Measurements from ENCODE around the gene AGXT.

AGXT gene

GRCh38 chr2:240899468-240899865 lies 30.8 kb downstream of the AGXT start:
- DNase-seq: no peak

DNA sequence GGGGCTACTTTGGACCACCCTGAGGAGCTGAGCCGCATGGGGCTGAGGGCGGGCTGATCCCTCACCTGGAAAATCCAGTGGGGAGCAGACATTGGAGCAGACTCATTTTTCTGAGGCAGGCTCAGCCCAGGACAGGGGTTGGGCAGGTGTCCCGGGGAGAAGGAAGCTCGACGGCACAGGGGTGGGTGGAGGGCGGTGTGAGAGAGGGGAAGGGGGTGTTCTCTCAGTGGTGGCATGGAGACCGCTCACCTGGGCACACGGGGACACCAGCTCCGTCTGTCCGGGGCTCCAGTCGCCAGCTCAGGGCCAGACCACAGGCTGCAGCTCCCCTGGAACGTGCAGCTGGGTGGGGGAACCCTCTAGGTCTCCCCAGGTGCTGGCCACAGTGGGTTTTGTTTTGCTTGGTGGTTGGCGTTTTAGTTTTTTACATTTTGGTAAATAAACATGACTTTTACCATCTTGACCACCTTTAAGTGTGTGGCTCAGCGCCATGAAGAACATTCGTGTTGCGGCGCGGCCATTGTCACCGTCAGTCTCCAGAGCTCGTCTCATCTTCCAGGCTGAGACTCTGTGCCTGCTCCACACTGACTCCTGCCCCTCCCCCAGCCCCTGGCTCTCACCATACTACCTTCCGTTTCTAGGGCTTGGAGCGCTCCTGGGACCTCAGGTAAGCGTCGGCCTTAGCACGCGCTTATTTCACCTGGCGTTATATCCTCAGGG lies 31.7 kb downstream of the AGXT start:
- DNase-seq: no peak

DNA sequence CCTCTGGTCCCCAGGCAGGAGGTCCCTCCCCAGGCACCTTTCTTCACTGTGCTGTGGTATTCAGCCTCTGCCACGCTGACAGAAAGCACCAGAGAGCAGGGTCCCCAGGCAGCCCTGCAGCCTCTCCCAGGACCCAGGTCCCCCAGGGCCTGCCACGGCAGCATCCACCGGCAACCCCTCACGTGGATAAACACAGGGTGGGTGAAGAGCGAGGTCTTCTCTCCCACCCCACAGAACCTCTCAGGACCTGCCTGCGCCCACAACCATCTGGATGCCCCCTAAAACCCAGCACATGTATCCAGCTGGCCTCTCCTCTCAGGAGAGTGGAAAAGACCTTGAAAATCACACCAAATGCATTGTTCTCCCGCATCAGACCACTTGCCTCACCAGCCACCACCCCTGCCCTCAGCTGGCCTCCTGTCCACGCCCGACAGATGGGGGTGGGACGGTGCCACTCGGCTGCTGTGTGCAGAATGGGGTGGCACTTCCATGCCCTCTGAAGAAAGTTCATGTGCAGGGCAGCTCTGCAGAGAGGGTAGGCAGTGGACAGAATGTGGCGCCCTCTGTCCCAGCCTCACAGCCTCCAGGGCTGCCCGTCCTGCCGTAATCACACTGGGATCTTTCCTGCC lies 33.5 kb downstream of the AGXT start:
- no peak for DNase-seq

DNA sequence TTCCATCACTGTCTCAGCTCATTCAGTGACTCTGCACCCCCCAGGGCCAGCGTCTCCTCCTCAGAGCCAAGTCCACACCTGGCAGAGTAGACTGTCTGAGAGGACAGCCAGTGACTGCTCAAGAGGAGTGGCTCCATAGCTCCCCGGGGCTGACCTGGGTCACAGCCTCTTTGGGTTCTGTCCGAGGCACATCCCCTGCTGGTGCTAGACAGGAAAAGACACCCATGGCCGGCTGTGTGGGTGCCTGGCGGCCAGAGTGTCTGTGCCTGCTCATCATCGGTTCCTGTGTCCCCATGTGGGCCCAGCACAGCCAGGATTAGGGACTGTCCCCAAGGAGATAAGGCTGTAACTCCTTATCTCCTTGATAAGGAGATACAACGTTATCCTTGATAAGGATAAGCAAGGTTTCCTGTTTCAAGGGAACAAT lies 34.0 kb downstream of the AGXT start:
- no peak for DNase-seq

DNA sequence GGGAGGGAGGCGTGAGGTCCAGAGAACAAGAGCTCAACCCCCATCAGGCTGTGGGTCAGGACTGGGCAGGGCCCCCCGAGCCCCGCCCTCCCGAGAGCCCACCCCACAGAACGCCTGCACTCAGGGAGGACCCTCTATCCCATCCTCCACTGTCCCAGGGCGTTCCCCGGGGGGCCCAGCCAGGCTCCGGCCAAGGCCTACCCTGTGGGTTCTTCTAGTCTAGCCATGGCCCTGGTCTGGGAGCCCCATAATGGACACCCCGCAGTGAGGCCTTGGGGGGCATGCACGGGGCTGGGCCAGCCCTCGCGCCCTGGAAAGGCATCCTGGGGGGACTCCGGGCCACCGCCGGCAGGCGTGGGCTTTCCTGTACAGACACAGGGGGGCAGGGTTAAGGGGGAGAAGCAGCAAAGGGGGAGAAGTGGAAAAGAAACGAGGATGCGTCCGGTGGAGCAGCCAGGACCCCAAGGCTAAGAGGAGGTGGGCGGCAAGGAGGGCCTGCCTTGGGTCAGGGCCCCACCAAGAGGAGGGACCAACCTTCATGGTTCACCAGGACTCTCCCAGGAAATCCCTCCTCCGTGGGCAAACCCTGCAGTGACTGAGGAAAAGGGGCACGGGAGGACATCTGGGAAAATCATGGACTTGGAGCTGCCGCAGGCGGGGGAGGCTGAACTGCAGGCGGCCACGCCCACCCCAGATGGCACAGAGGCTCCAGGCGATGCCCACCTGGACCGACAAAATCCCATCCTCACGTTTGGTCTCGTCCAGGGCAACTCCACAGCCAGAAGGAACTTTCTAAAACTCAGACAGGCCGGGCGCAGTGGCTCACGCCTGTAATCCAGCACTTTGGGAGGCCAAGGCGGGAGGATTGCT lies 34.8 kb downstream of the AGXT start:
- no peak for DNase-seq

- DNase-seq: no peak
Measured at GRCh38 chr2:240904216-240905175, 35.9 kb downstream of the AGXT start.

DNA sequence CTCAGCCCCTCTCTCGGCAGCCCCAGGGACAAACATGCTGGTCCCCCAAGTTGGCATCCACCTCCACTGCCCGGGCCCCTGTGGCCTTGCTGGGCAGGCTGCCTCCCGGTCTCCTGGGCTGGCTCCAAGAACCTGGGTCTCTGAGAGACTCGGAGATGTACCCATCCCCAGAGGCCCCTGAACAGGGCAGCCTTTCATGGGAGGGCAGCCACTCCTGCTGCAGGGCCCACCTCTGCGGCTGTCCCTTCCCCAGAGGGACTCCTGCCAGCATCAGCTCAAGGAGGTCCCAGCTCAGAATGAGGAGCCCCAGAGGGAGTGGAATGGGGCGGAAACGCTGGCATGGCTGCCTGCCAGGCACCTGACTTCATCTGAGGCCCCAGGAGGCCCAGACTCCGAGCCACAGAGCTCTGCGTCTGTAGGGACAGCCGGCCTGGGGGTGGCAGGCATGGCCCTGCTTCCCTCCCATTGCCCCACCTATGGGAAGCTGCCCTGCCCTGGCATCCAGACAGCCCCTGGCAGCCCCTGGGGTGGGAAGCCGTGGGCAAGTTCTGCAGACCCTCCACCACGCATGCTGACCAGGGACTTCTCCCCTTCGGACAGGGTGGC lies 36.7 kb downstream of the AGXT start:
- no peak for DNase-seq

DNA sequence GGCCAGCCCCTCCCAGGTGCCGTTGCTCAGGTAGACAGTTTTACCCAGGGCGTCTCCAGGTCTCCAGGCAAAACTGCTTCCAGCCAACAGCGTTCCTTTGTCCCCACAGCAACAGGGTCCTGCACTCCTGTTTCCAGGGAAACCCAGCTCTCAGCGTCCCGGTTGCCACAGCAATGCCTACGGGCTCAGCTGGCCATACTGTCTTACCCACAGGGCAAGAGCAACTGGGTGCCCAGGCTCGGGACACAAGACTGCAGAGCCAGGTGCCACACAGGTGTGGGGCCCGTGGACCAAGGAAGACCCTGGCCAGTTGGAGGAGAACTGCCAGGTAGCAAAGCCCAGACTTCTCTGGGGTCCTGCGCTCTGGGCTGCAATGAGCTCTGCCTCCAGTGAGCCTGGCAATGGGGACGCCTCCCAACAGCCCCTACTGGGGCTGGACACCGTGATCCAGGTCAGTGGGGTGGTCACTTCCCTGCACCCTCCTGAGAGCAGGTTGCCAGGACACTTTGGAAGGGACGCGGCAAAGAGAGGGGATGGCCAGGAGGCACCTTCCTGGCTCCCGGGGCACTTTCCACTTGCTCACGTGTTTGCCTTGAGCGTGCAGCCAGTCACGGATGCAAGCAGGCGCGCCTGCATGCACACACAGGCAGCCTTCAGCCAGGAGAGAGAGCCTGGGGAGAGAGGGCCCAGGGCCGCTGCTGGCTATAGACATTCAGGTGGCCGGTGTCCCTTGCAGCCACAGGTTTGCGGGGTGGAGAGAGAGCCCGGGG lies 37.7 kb downstream of the AGXT start, which contains the start of gene CROCC2:
CROCC2 (plus strand) TSS at position 196 of the 770 bp plus-strand sequence; CDS start at position 374, 178 bp downstream.
- DNase-seq: peak; percentile 80

DNA sequence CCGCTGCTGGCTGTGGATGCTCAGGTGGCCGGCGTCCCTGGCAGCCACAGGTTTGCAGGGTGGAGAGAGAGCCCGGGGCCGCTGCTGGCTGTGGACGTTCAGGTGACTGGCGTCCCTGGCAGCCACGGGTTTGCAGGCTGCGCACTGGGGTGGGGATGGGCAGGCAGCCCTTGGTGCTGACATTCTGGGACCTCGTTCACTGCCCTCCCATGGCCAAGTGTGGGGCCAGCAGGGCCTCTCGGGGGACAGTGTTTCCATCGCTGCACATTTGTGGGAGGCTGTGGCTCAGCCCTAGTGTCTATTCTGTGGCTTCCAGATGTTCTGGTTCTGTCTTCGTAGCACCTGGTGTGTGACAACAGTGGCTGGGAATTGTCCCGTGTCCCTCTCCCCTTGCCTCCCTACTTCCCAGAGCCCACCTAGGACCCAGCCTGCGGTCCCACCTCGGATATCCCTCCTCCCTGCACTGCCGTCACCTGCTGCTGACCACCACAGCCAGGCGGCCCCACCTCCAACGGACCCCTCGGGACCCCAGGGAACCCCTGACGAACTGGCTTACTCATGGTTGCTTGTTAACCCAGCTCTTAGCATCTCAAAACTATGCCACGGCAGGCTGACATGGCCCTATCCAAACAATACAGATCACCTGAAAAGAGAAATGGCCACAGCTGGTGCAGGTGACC lies 38.4 kb downstream of the AGXT start:
- peak; percentile 44 for DNase-seq

GRCh38 chr2:240909216-240909974 lies 40.8 kb downstream of the AGXT start:
- no peak for DNase-seq

- DNase-seq: no peak
Measured at GRCh38 chr2:240911641-240912265, 43.1 kb downstream of the AGXT start.

DNA sequence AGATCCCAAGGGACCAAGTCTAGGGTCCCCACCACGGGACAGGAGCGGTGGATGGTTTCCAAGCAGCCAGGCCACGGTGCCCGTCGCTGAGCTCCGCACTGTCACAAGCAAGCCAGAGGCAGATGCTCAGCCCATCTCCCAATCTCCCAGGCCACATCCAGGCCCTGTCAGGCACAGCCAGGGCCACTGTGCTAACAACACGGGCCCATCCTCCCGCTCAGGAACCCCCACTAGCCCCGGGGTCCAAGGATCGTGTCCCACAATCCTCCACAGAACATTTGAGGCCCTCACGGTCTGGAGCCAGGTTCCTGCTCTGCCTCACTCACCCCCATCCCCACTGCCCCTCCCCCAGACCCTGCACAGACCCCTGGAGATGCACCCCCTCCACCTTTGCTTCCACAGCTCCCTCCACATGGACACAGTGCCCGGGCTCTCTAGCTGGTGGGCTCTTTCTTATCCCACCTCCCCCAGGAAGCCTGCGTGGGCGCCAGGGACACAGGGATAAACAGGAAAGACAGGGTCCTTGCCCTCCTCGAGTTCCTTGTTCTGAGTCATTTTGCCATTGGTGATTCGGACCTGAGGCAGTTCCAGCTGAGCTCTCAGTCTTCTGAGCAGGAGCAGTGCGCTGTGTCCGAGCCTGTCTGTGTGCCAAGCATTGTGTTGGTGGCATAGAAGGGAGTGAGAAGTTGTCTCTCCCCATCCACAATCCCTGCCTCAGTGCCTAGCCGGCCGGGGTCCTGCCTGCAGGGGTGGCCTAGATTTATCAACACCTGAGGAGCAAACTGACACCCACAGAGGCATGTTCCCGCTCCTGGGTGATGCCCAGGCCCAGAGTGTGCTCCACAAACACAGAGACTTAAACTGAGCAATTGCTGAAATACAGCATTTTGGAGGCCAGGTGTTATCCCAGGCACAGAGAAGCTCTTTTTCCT lies 44.5 kb downstream of the AGXT start:
- DNase-seq: no peak

DNA sequence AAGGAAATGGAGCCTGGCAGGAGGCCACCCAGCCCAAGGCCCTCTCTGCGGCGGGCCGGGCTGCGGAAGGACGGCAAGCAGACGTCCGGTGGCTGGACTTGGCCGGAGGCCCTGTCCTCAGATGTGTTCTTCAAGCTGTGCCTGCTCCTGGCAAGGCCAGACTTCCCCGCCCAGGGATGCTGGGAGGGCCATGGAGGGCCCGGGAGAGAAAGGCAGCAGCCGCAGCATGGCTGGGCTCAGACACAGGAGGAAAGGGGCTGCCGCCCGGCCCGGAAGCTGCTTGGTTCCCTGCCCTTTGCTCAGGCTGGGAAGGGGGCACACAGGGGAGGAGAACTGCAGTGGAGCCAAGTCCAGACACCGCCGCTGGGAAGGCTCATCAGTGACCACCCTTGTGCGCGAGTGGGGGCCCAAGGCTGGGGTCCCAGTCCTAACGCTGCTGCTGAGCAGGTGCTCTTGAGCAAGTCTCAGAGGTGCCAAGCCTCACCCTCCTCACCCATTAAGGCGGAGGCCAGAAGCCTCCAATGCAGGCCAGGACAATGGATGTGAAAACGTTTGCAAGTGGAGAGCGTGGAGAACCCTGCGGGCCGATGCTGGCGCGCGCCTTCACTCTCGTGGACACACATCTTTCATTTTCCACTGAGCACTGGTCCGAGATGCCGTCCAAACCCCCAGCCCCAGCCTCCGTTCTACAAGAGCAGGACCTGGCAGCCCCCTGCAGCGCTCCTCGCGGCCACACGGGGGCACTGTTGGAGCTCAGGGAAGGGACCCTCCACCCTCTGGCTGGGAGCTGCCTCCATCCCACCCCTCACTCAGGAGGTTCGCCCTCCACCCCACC lies 45.4 kb downstream of the AGXT start:
- DNase-seq: peak; percentile 88

- no peak for DNase-seq
Measured at GRCh38 chr2:240914645-240915525, 46.3 kb downstream of the AGXT start.

GRCh38 chr2:240915526-240916341 lies 47.1 kb downstream of the AGXT start:
- peak; percentile 81 for DNase-seq
